Measurements from ENCODE around the gene SLCO4A1. TPM values are rescaled to one million over a fixed set of nuclear protein-coding genes. Genes with fewer than 3 reads are reported as not detected.

Gene SLCO4A1
- total and polyA plus RNA-seq, 2 donors (not counting 3 experiments of a cell fraction or from before 2014, with no cell fraction given): 1.4 to 4.1 TPM

- H3K9ac ChIP-seq (replicated peaks; ENCODE audit: extremely low read depth, insufficient read depth, low read length): no peak overlapping the region
- no peak overlapping the region for H3K27ac ChIP-seq (ENCODE audit: insufficient read depth, low read depth, low read length)
- H3K4me2 ChIP-seq (ENCODE audit: insufficient read depth, low read length): no peak overlapping the region
- DNase-seq (ENCODE audit: low read depth, low spot score) (no peak), FAIRE-seq (no peak)
- H3K4me1 ChIP-seq (ENCODE audit: control insufficient read depth, extremely low read depth, insufficient read depth, low read length): peaks cover 13% of the 10 kb centered on the region
- H3K36me3 ChIP-seq (ENCODE audit: control insufficient read depth in 2 of 2, extremely low read depth in 1 of 2, insufficient read depth in 2 of 2, low read length in 2 of 2): no peaks in the 10 kb centered on the region
- TF ChIP-seq FOS (IDR thresholded peaks at IDR 0.05; ENCODE audit: borderline replicate concordance, insufficient read depth, low read length) (no peak), POLR2A (IDR thresholded peaks at IDR 0.05; ENCODE audit: low read depth, low read length) (no peak), MAX (IDR thresholded peaks at IDR 0.05; ENCODE audit: insufficient read depth, insufficient read length) (no peak), CTCF (IDR thresholded peaks at IDR 0.05; ENCODE audit: extremely low read depth in 1 of 2, insufficient read depth in 1 of 2, low read depth in 1 of 2, low read length in 2 of 2) (no peak)
- H3K27me3 ChIP-seq (ENCODE audit: control insufficient read depth in 2 of 2, insufficient read depth in 2 of 2, low read length in 2 of 2): no peaks in the 10 kb centered on the region
- H3K9me3 ChIP-seq (replicated peaks; ENCODE audit: control insufficient read depth, insufficient read depth, low read length): no peaks in the 10 kb centered on the region
- H3K4me3 ChIP-seq (replicated peaks in 1 of 3; ENCODE audit: insufficient read depth in 1 of 3, low read depth in 1 of 3, low read length in 3 of 3): no peak overlapping the region
- dilution Hi-C loops (cut with MboI; ENCODE audit: extremely low pct_ligation_motif_present, low sequenced_read_pairs): no loop called here
- POLR2A ChIA-PET: no interaction called here
- intact Hi-C loops (cut with micrococcal nuclease): no loop called here
- H2AFZ ChIP-seq (ENCODE audit: low read depth, low read length): no peak overlapping the region
- H3K79me2 ChIP-seq (ENCODE audit: control insufficient read depth, insufficient read depth, low read length): peaks cover 2% of the 10 kb centered on the region
- no peaks in the 10 kb centered on the region for H3K9me1 ChIP-seq (replicated peaks; ENCODE audit: control insufficient read depth, extremely low read depth, insufficient read depth, low read length)
- no peaks in the 10 kb centered on the region for H4K20me1 ChIP-seq (replicated peaks; ENCODE audit: control insufficient read depth, extremely low read depth, insufficient read depth, low read length)
- BruUV-seq (replicated peaks): no TSS peak
- CTCF ChIA-PET: no interaction called here
Observed at GRCh38 chr20:62653373-62653772, 11.1 kb downstream of the SLCO4A1 start.

- dilution Hi-C loops (cut with MboI; ENCODE audit: extremely low pct_ligation_motif_present, low sequenced_read_pairs): no loop called here
- TF ChIP-seq FOS (IDR thresholded peaks at IDR 0.05; ENCODE audit: borderline replicate concordance, insufficient read depth, low read length): no peak
- no peak for TF ChIP-seq JUN (IDR thresholded peaks at IDR 0.05; ENCODE audit: borderline replicate concordance, insufficient read depth, insufficient read length, low read depth)
- Histone ChIP-seq H3K79me2 (ENCODE audit: control insufficient read depth, insufficient read depth, low read length) (peaks cover 2% of the 10 kb centered on the region), H3K36me3 (ENCODE audit: control insufficient read depth in 2 of 2, extremely low read depth in 1 of 2, insufficient read depth in 2 of 2, low read length in 2 of 2) (no peaks in the 10 kb centered on the region), H3K4me3 (replicated peaks in 1 of 3; ENCODE audit: insufficient read depth in 1 of 3, low read depth in 1 of 3, low read length in 3 of 3) (no peak overlapping the region), H3K9ac (replicated peaks; ENCODE audit: extremely low read depth, insufficient read depth, low read length) (no peak overlapping the region), H3K4me1 (ENCODE audit: control insufficient read depth, extremely low read depth, insufficient read depth, low read length) (peaks cover 13% of the 10 kb centered on the region), H4K20me1 (replicated peaks; ENCODE audit: control insufficient read depth, extremely low read depth, insufficient read depth, low read length) (no peaks in the 10 kb centered on the region), H2AFZ (ENCODE audit: low read depth, low read length) (no peak overlapping the region), H3K4me2 (ENCODE audit: insufficient read depth, low read length) (no peak overlapping the region), H3K27ac (ENCODE audit: insufficient read depth, low read depth, low read length) (no peak overlapping the region), H3K27me3 (ENCODE audit: control insufficient read depth in 2 of 2, insufficient read depth in 2 of 2, low read length in 2 of 2) (no peaks in the 10 kb centered on the region), H3K9me3 (replicated peaks; ENCODE audit: control insufficient read depth, insufficient read depth, low read length) (no peaks in the 10 kb centered on the region), H3K9me1 (replicated peaks; ENCODE audit: control insufficient read depth, extremely low read depth, insufficient read depth, low read length) (no peaks in the 10 kb centered on the region)
- FAIRE-seq (no peak), DNase-seq (ENCODE audit: low read depth, low spot score) (no peak)
- CTCF ChIA-PET: interaction anchor here (1.0 kb wide), 1 partner anchor 13 kb away, joined by 3 read pairs; no protein-coding TSS in a partner anchor
- intact Hi-C loops (cut with micrococcal nuclease): no loop called here
- BruUV-seq (replicated peaks): no TSS peak
- POLR2A ChIA-PET: no interaction called here
Observed at GRCh38 chr20:62653951-62654685, 11.8 kb downstream of the SLCO4A1 start.
